ENCODE data around the gene HUS1. TPM values are rescaled to one million over a fixed set of nuclear protein-coding genes. Genes with fewer than 3 reads are reported as not detected.

HUS1 gene
- total and polyA plus RNA-seq, 2 of the 13 experiments (the other 11 are each of a cell fraction or from before 2014, with no cell fraction given) = 14.8 to 16.9 TPM

- TF ChIP-seq GABPB1 (CRISPR knock-in tag; IDR thresholded peaks at IDR 0.05) (peak; percentile 58), ZBTB14 (CRISPR knock-in tag; IDR thresholded peaks at IDR 0.05) (no peak), CENPX (CRISPR knock-in tag; IDR thresholded peaks at IDR 0.05) (no peak), POLR2AphosphoS5 (IDR thresholded peaks at IDR 0.05; ENCODE audit: low read depth, low read length) (no peak), FOXA3 (CRISPR knock-in tag; IDR thresholded peaks at IDR 0.05) (no peak), FOSL1 (CRISPR knock-in tag; IDR thresholded peaks at IDR 0.05; ENCODE audit: borderline replicate concordance) (no peak), KAT2B (IDR thresholded peaks at IDR 0.05; ENCODE audit: borderline replicate concordance, low read depth, low read length) (no peak), ZNF3 (CRISPR knock-in tag; IDR thresholded peaks at IDR 0.05) (no peak), WIZ (CRISPR knock-in tag; IDR thresholded peaks at IDR 0.05) (no peak), BRF2 (CRISPR knock-in tag; IDR thresholded peaks at IDR 0.05) (no peak), UBTF (CRISPR knock-in tag; IDR thresholded peaks at IDR 0.05) (no peak), ZNF343 (CRISPR knock-in tag; IDR thresholded peaks at IDR 0.05) (no peak), ZNF260 (CRISPR knock-in tag; IDR thresholded peaks at IDR 0.05; ENCODE audit: borderline replicate concordance, low read depth) (no peak), GTF3A (CRISPR knock-in tag; conservative IDR thresholded peaks at IDR 0.05) (no peak), ZNF558 (CRISPR knock-in tag; IDR thresholded peaks at IDR 0.05; ENCODE audit: borderline replicate concordance) (no peak), POLR2A (IDR thresholded peaks at IDR 0.05; ENCODE audit: insufficient read depth in 1 of 2, low read depth in 2 of 2, low read length in 2 of 2) (no peak), SMC3 (IDR thresholded peaks at IDR 0.05; ENCODE audit: low read length) (0 out of 2 replicates have a peak, but pooled peaks have one; percentile 11), ZBTB33 (CRISPR knock-in tag; IDR thresholded peaks at IDR 0.05) (no peak), DZIP1 (CRISPR knock-in tag; IDR thresholded peaks at IDR 0.05) (no peak), PBX2 (CRISPR knock-in tag; IDR thresholded peaks at IDR 0.05) (no peak), MYNN (CRISPR knock-in tag; IDR thresholded peaks at IDR 0.05; ENCODE audit: low read depth) (0 out of 2 replicates have a peak, but pooled peaks have one; percentile 70)
Observed at GRCh38 chr7:47991741-47992311, 12.4 kb upstream of the HUS1 start (continued).
